ENCODE results near the gene BCL2L1.

DNA sequence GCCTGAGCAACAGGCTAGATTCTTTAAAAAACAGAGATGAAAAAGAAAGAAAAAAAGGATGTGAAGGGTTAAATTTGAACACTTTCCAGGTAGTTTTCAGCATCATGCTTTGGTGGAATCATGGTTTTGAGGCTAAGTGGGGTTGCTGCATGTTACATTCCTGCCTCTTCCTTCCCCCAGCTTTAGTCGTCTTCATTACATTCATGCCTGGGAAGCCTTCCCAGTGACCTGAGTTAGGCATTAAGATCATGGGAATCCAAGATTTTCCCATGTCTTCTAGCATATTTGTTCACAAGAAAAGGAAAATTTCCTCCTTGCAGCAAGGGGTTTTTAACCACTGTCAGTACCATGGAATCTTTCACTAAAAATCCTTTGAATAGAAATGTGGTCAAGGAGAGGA is 28.5 kb upstream of the BCL2L1 start:
- no peak for TF ChIP-seq CTCF (IDR thresholded peaks at IDR 0.05; ENCODE audit: low read depth, low read length)
- no peak for TF ChIP-seq EZH2phosphoT487 (IDR thresholded peaks at IDR 0.05; ENCODE audit: low read depth)

All from OCI-LY3 (cell line).